ENCODE data around the gene NWD2. TPM values are rescaled to one million over a fixed set of nuclear protein-coding genes. Genes with fewer than 3 reads are reported as not detected.

The NWD2 gene
- polyA plus RNA-seq, 1 experiment, result not detected

DNA sequence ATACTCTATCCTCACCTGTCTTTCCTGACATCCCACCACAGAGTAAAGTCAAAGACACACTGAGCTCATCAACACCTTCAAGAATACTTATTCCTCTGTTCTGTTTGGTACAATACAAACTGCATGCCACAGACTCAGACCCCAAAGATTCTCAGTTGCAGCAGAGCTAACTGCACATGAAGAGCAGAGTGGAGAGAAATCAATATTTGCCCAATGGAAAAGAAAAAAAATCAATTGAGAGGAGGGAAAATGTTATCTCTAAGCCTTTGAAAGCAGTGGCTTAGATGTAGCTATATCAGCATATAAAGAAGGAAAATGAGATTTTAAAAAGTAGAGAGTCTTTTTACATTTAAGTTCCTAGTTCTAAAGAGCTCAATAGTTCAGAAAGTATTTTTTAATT, 180.2 kb downstream of the NWD2 start:
- DNase-seq (ENCODE audit: low read depth), result no peak
- ChIA-PET POLR2A (no interaction called here), CTCF (no interaction called here)
- TF ChIP-seq, protein P1, sequence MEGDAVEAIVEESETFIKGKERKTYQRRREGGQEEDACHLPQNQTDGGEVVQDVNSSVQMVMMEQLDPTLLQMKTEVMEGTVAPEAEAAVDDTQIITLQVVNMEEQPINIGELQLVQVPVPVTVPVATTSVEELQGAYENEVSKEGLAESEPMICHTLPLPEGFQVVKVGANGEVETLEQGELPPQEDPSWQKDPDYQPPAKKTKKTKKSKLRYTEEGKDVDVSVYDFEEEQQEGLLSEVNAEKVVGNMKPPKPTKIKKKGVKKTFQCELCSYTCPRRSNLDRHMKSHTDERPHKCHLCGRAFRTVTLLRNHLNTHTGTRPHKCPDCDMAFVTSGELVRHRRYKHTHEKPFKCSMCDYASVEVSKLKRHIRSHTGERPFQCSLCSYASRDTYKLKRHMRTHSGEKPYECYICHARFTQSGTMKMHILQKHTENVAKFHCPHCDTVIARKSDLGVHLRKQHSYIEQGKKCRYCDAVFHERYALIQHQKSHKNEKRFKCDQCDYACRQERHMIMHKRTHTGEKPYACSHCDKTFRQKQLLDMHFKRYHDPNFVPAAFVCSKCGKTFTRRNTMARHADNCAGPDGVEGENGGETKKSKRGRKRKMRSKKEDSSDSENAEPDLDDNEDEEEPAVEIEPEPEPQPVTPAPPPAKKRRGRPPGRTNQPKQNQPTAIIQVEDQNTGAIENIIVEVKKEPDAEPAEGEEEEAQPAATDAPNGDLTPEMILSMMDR (IDR thresholded peaks at IDR 0.05; ENCODE audit: insufficient read depth, low read depth, low read length), result no peak
- no peaks in the 10 kb centered on the region for H3K27me3 ChIP-seq (ENCODE audit: control insufficient read depth, insufficient read depth, low read length)
- H3K4me3 ChIP-seq (ENCODE audit: low read depth, low read length), result no peak overlapping the region
- H3K36me3 ChIP-seq (ENCODE audit: control insufficient read depth, insufficient read depth, low read length), result no peaks in the 10 kb centered on the region

DNA sequence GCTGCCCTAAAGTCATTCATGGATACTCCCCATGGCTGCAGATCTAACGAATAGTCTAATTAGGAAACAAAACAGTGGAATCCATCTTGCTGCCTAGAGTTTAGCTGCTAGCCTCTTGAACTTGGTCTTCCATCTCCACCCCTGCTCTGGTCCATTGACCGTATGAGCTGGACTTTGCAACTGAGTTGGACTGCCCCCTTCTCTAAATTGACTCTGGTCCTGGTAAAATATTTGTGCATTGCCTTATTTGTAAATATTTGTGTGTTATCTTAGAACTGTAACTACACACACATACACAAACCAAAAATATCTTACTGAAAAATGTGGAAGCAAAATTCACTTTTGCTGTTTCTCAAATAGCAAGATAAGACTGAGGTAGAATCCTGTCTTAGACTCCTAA, 181.3 kb downstream of the NWD2 start:
- POLR2A ChIA-PET, result no interaction called here
- DNase-seq (ENCODE audit: low read depth), result no peak
- TF ChIP-seq, protein P1 (IDR thresholded peaks at IDR 0.05; ENCODE audit: insufficient read depth, low read depth, low read length), result no peak
- CTCF ChIA-PET, result no interaction called here
- Histone ChIP-seq H3K36me3 (ENCODE audit: control insufficient read depth, insufficient read depth, low read length) (no peaks in the 10 kb centered on the region), H3K4me3 (ENCODE audit: low read depth, low read length) (no peak overlapping the region), H3K27me3 (ENCODE audit: control insufficient read depth, insufficient read depth, low read length) (no peaks in the 10 kb centered on the region)

DNA sequence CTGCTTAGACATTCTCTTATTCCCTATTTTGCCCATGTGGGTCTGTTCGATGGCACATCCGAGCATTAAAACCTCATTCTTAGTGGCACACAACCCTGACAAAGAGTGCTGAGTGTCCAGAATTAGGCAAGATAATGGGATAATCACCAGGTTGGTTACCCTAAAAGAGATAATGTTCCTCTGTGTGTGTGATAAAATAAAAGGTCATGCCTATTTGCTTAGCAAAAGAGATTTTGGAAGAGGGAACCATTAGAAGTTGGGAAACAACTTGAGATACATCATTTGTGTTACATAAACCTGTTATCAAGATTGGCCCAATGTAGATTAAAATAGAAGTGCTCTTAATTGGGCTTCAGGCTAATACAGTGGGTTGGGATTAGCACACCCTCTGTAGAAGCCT, 182.7 kb downstream of the NWD2 start:
- DNase-seq (ENCODE audit: low read depth), result no peak
- POLR2A ChIA-PET, result no interaction called here
- Histone ChIP-seq H3K36me3 (ENCODE audit: control insufficient read depth, insufficient read depth, low read length) (no peaks in the 10 kb centered on the region), H3K27me3 (ENCODE audit: control insufficient read depth, insufficient read depth, low read length) (no peaks in the 10 kb centered on the region), H3K4me3 (ENCODE audit: low read depth, low read length) (no peak overlapping the region)
- TF ChIP-seq, protein P1 (IDR thresholded peaks at IDR 0.05; ENCODE audit: insufficient read depth, low read depth, low read length), result no peak
- CTCF ChIA-PET, result no interaction called here

DNA sequence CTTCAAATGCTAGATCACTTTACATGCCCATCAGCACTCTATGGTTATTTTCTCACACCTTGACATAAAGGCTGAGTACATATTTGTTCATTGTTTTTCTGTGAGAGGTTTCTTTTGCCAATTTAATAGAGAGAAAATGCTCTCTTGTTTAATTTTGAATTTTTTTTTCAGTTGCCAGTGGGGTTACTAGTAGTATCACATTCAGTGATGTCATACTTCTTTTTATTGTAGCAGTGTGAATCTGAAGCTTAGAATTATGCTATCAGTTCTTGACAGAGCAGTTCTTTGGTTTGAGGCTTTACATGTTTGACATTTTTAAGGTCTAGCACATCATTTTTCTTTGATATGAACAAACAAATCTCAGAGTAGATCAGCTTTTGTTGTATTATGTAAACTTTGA, 185.4 kb downstream of the NWD2 start:
- POLR2A ChIA-PET, result no interaction called here
- TF ChIP-seq, protein P1 (IDR thresholded peaks at IDR 0.05; ENCODE audit: insufficient read depth, low read depth, low read length), result no peak
- no peak overlapping the region for H3K4me3 ChIP-seq (ENCODE audit: low read depth, low read length)
- no peaks in the 10 kb centered on the region for H3K27me3 ChIP-seq (ENCODE audit: control insufficient read depth, insufficient read depth, low read length)
- no peak for DNase-seq (ENCODE audit: low read depth)
- CTCF ChIA-PET, result no interaction called here
- H3K36me3 ChIP-seq (ENCODE audit: control insufficient read depth, insufficient read depth, low read length), result no peaks in the 10 kb centered on the region

DNA sequence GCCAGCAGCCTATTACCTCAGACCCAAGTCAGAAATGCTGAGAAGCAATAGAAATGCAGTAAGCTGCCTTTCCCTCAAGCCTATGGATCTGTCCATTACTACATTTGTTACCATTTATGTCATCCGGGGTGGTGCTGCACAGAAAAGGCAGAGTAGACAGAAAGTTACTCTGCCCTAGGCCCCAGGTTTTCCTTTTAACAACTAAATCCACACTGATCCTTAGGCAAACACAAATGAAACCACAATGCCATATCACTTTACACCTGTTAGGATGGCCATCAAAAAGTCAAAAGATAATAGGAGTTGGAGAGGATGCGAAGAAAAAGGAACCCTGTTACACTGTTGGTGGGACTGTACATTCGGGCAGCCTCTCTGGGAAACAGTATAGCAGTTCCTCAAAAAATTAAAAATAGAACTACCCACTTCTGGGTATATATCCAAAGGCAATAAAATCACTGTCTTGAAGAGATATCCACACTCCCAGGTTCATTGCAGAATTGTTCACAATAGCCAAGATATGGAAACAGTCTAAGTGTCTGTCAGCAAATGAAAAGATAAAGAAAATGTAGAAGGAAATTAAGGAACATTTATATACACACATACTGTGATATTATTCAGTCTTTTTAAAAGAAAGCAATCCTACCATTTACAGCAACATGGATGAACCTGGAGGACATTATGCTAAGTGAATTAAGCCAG, 186.3 kb downstream of the NWD2 start:
- Histone ChIP-seq H3K27me3 (ENCODE audit: control insufficient read depth, insufficient read depth, low read length) (no peaks in the 10 kb centered on the region), H3K4me3 (ENCODE audit: low read depth, low read length) (no peak overlapping the region), H3K36me3 (ENCODE audit: control insufficient read depth, insufficient read depth, low read length) (no peaks in the 10 kb centered on the region)
- TF ChIP-seq, protein P1 (IDR thresholded peaks at IDR 0.05; ENCODE audit: insufficient read depth, low read depth, low read length), result no peak
- DNase-seq (ENCODE audit: low read depth), result no peak
- ChIA-PET POLR2A (no interaction called here), CTCF (no interaction called here)
